Activated CD8-positive, alpha-beta T cell treated with anti-CD3 and anti-CD28 coated beads, Interleukin-2, amount 10 ng/mL, durations not matched to agents 7 days and 5 days (primary cell): ENCODE results near the gene SBNO2. TPM values are rescaled to one million over a fixed set of nuclear protein-coding genes. Genes with fewer than 3 reads are reported as not detected.
"Not testable (repeated sequence)": the region's sequence is repeated elsewhere in the genome, so short reads cannot be mapped to it uniquely, and the experiment has no call there.

Experiments used
- ATAC-seq: fragments of 150-1000 bp; cut with Tn5 transposase; one replicate; pipeline ENCODE4 v1.10.0; 2021; ENCODE audit warnings: moderate library complexity
- CTCF ChIA-PET: fragments of 350-600 bp; sonication (Branson Sonifier 250); formaldehyde crosslinking; loops from one replicate; lab custom pipeline; 2021; ENCODE audit warnings: antibody characterized with exemption; lab: Charles Lee
- POLR2A ChIA-PET: fragments of 350-600 bp; sonication (Branson Sonifier 250); formaldehyde crosslinking; loops from one replicate; lab custom pipeline; 2021; ENCODE audit warnings: antibody characterized with exemption; lab: Charles Lee
- DNase-seq: peaks from one replicate; pipeline ENCODE4 v3.0.0-alpha.2; 2020
- H3K27ac Mint-ChIP-seq: one replicate; pipeline ENCODE4 v1.8.0; 2021; ENCODE audit warnings: mild to moderate bottlenecking, mixed read lengths
- H3K27me3 Mint-ChIP-seq: one replicate; pipeline ENCODE4 v1.8.0; 2021; ENCODE audit warnings: low read depth, mixed read lengths
- H3K36me3 Mint-ChIP-seq: one replicate; pipeline ENCODE4 v1.8.0; 2021; ENCODE audit warnings: low read depth, mixed read lengths
- H3K4me1 Mint-ChIP-seq: one replicate; pipeline ENCODE4 v1.8.0; 2021; ENCODE audit warnings: low read depth, mixed read lengths
- H3K4me3 Mint-ChIP-seq: one replicate; pipeline ENCODE4 v1.8.0; 2021; ENCODE audit warnings: mild to moderate bottlenecking, mixed read lengths
- H3K9me3 Mint-ChIP-seq: one replicate; pipeline ENCODE4 v1.8.0; 2022; ENCODE audit warnings: mixed read lengths; ENCODE audit not compliant: insufficient read depth
- total RNA-seq, 2 experiments: library from RNA; stranded (reverse); gene quantifications; one replicate each; pipeline ENCODE4 v1.2.3, GENCODE V29; 2021

The SBNO2 gene
- total RNA-seq, 2 experiments from 2014 or later: 58.6 to 70.5 TPM

- Mint-ChIP-seq H3K36me3 (peaks cover 16% of the 10 kb centered on the region), H3K9me3 (no peaks in the 10 kb centered on the region), H3K27ac (no peak overlapping the region), H3K4me1 (peaks cover 4% of the 10 kb centered on the region), H3K4me3 (no peak overlapping the region), H3K27me3 (no peaks in the 10 kb centered on the region)
- POLR2A ChIA-PET: no interaction called here
- CTCF ChIA-PET: interaction anchor here (0.8 kb wide), 1 partner anchor 107 kb away, joined by 3 read pairs; no protein-coding TSS in a partner anchor
- no peak for ATAC-seq
- no peak for DNase-seq
These were observed 58.2 kb downstream of the SBNO2 start for GRCh38 chr19:1115646-1116420.

- H3K27me3 Mint-ChIP-seq, ATAC-seq, H3K4me1 Mint-ChIP-seq, POLR2A ChIA-PET, CTCF ChIA-PET, H3K27ac Mint-ChIP-seq, DNase-seq, H3K4me3 Mint-ChIP-seq, H3K9me3 Mint-ChIP-seq: not testable (repeated sequence)
- H3K36me3 Mint-ChIP-seq: peaks cover 11% of the 10 kb centered on the region
These were observed 59.3 kb downstream of the SBNO2 start for GRCh38 chr19:1114728-1115127.

- Mint-ChIP-seq H3K4me1 (peaks cover 4% of the 10 kb centered on the region), H3K27me3 (no peaks in the 10 kb centered on the region), H3K36me3 (peaks cover 11% of the 10 kb centered on the region), H3K27ac (no peak overlapping the region), H3K9me3 (no peaks in the 10 kb centered on the region), H3K4me3 (no peak overlapping the region)
- POLR2A ChIA-PET: interaction anchor here (0.5 to 1.1 kb wide), 3 partner anchors 26 to 159 kb away, joined by 3 read pairs; partner anchors contain the start of gene CIRBP
- no peak for DNase-seq
- CTCF ChIA-PET: interaction anchor here (0.6 to 2.4 kb wide), 22 partner anchors 9 to 152 kb away, joined by 3 to 18 read pairs (median 6); partner anchors contain the start of genes ARHGAP45 and ATP5F1D
- no peak for ATAC-seq
These were observed 60.0 kb downstream of the SBNO2 start for GRCh38 chr19:1113986-1114483.

- H3K9me3 Mint-ChIP-seq: no peaks in the 10 kb centered on the region
- ChIA-PET POLR2A (interaction anchor here (0.7 to 1.1 kb wide), 4 partner anchors 13 to 156 kb away, joined by 3 read pairs; partner anchors contain the start of gene CIRBP), CTCF (interaction anchor here (0.6 to 2.4 kb wide), 23 partner anchors 9 to 153 kb away, joined by 3 to 18 read pairs (median 5); partner anchors contain the start of genes ARHGAP45 and ATP5F1D)
- H3K4me1 Mint-ChIP-seq: peaks cover 4% of the 10 kb centered on the region
- peak; percentile 80 for ATAC-seq
- H3K27me3 Mint-ChIP-seq: no peaks in the 10 kb centered on the region
- H3K27ac Mint-ChIP-seq: no peak overlapping the region
- peak; percentile 90 for DNase-seq
- no peak overlapping the region for H3K4me3 Mint-ChIP-seq
- H3K36me3 Mint-ChIP-seq: peaks cover 6% of the 10 kb centered on the region
These were observed 60.8 kb downstream of the SBNO2 start for GRCh38 chr19:1113030-1113985.

- ChIA-PET CTCF (interaction anchor here (1.1 to 2.4 kb wide), 10 partner anchors 11 to 154 kb away, joined by 3 to 18 read pairs (median 8); no protein-coding TSS in a partner anchor), POLR2A (interaction anchor here (0.8 to 1.1 kb wide), 2 partner anchors 98 to 157 kb away, joined by 3 read pairs; partner anchors contain the start of gene CIRBP)
- Mint-ChIP-seq H3K4me1 (peaks cover 4% of the 10 kb centered on the region), H3K9me3 (no peaks in the 10 kb centered on the region), H3K27ac (no peak overlapping the region), H3K27me3 (no peaks in the 10 kb centered on the region), H3K4me3 (no peak overlapping the region), H3K36me3 (peaks cover 3% of the 10 kb centered on the region)
- DNase-seq (no peak), ATAC-seq (no peak)
These were observed 61.6 kb downstream of the SBNO2 start for GRCh38 chr19:1112268-1113029.

- no peak for ATAC-seq
- peaks cover 5% of the 10 kb centered on the region for H3K36me3 Mint-ChIP-seq
- no peaks in the 10 kb centered on the region for H3K27me3 Mint-ChIP-seq
- no peak for DNase-seq
- CTCF ChIA-PET: interaction anchor here (0.8 to 2.4 kb wide), 4 partner anchors 18 to 91 kb away, joined by 3 to 18 read pairs (median 12); no protein-coding TSS in a partner anchor
- H3K27ac Mint-ChIP-seq: no peak overlapping the region
- peaks cover 4% of the 10 kb centered on the region for H3K4me1 Mint-ChIP-seq
- H3K4me3 Mint-ChIP-seq: no peak overlapping the region
- no peaks in the 10 kb centered on the region for H3K9me3 Mint-ChIP-seq
- POLR2A ChIA-PET: no interaction called here
These were observed 62.3 kb downstream of the SBNO2 start for GRCh38 chr19:1111641-1112267.

- CTCF ChIA-PET: interaction anchor here (0.8 kb wide), 1 partner anchor 88 kb away, joined by 3 read pairs; no protein-coding TSS in a partner anchor
- POLR2A ChIA-PET: no interaction called here
- Mint-ChIP-seq H3K9me3 (no peaks in the 10 kb centered on the region), H3K27ac (no peak overlapping the region), H3K4me3 (no peak overlapping the region), H3K36me3 (peaks cover 6% of the 10 kb centered on the region), H3K27me3 (no peaks in the 10 kb centered on the region), H3K4me1 (peaks cover 5% of the 10 kb centered on the region)
- no peak for DNase-seq
- ATAC-seq: no peak
These were observed 63.0 kb downstream of the SBNO2 start for GRCh38 chr19:1110809-1111640.

GRCh38 chr19:1109697-1110671 is 64.1 kb downstream of the SBNO2 start:
- no peaks in the 10 kb centered on the region for H3K27me3 Mint-ChIP-seq
- peaks cover 13% of the 10 kb centered on the region for H3K4me1 Mint-ChIP-seq
- H3K27ac Mint-ChIP-seq: no peak overlapping the region
- no peak overlapping the region for H3K4me3 Mint-ChIP-seq
- DNase-seq (no peak), ATAC-seq (no peak)
- H3K36me3 Mint-ChIP-seq: peaks cover 6% of the 10 kb centered on the region
- ChIA-PET CTCF (no interaction called here), POLR2A (no interaction called here)
- no peaks in the 10 kb centered on the region for H3K9me3 Mint-ChIP-seq

GRCh38 chr19:1109032-1109551 is 65.0 kb downstream of the SBNO2 start:
- Mint-ChIP-seq H3K27ac (no peak overlapping the region), H3K4me3 (no peak overlapping the region), H3K9me3 (no peaks in the 10 kb centered on the region), H3K36me3 (peaks cover 6% of the 10 kb centered on the region), H3K4me1 (peaks cover 14% of the 10 kb centered on the region), H3K27me3 (no peaks in the 10 kb centered on the region)
- ChIA-PET CTCF (no interaction called here), POLR2A (interaction anchor here (0.7 kb wide), 1 partner anchor 28 kb away, joined by 3 read pairs; no protein-coding TSS in a partner anchor)
- DNase-seq (no peak), ATAC-seq (no peak)
